ENCODE measurements around the gene CHN2.

CHN2 gene

DNA sequence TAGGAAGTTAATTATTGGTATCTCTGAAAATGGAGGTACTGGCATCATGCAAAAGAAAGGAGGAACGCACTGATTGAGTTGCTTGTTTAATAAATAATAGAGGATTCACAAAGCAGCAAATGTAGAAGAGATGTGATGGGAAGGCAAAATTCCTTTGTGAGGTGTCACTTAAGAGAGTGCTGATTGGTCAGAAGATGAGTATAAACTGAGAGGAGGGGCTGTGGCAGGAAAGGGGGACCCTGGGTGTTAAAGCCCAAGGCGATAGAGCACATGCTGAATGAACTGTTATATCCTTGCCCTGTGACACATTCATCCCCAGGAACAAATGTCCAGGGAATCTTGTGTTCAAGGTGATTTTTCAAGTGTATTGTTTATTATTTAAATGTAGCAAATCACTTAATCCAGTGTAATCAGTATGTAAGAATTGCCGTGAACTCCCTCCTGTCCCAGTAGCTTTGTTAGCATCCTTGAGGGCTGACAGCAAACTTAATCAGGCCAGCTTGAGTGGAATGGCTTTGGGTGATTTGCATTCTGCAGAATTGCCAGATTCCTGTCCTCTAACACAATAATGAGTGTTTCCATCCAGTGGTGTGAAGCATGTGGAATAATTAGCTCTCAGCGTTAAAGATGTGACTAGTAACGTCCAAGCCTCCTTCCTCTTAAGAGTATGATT lies 111.9 kb downstream of the CHN2 start:
- Histone ChIP-seq H3K27ac (no peak overlapping the region), H3K27me3 (ENCODE audit: insufficient read depth, low read depth, severe bottlenecking) (no peaks in the 10 kb centered on the region), H3K36me3 (no peaks in the 10 kb centered on the region), H3K4me3 (ENCODE audit: low read depth, low read length) (no peak overlapping the region), H3K9me3 (ENCODE audit: severe bottlenecking) (no peaks in the 10 kb centered on the region)
- TF ChIP-seq, protein P1, sequence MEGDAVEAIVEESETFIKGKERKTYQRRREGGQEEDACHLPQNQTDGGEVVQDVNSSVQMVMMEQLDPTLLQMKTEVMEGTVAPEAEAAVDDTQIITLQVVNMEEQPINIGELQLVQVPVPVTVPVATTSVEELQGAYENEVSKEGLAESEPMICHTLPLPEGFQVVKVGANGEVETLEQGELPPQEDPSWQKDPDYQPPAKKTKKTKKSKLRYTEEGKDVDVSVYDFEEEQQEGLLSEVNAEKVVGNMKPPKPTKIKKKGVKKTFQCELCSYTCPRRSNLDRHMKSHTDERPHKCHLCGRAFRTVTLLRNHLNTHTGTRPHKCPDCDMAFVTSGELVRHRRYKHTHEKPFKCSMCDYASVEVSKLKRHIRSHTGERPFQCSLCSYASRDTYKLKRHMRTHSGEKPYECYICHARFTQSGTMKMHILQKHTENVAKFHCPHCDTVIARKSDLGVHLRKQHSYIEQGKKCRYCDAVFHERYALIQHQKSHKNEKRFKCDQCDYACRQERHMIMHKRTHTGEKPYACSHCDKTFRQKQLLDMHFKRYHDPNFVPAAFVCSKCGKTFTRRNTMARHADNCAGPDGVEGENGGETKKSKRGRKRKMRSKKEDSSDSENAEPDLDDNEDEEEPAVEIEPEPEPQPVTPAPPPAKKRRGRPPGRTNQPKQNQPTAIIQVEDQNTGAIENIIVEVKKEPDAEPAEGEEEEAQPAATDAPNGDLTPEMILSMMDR (IDR thresholded peaks at IDR 0.05; ENCODE audit: low read depth, low read length): no peak
- no peak for DNase-seq

DNA sequence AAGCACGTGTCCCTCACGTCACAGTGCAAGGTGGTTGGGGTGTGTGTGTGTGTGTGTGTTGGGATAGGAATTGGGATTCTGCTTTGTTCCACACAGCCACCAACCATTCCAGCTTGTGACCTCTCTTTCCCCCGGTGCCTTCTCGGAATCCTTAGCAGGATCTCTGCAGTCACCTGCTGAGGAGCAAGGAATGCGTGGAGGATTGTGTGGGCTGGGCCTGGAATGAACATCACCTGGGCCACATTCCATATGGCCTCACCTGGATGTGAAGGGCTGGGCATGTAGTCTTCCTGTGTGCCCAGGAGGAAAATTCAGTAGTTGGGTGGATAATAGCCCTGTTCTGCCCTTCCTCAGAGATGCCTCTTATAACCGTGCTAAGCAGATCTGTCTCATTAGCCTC lies 113.8 kb downstream of the CHN2 start:
- no peak overlapping the region for H3K4me3 ChIP-seq (ENCODE audit: low read depth, low read length)
- no peaks in the 10 kb centered on the region for H3K36me3 ChIP-seq
- DNase-seq: no peak
- no peak overlapping the region for H3K27ac ChIP-seq
- TF ChIP-seq, protein P1 (IDR thresholded peaks at IDR 0.05; ENCODE audit: low read depth, low read length): no peak
- no peaks in the 10 kb centered on the region for H3K9me3 ChIP-seq (ENCODE audit: severe bottlenecking)
- H3K27me3 ChIP-seq (ENCODE audit: insufficient read depth, low read depth, severe bottlenecking): no peaks in the 10 kb centered on the region

DNA sequence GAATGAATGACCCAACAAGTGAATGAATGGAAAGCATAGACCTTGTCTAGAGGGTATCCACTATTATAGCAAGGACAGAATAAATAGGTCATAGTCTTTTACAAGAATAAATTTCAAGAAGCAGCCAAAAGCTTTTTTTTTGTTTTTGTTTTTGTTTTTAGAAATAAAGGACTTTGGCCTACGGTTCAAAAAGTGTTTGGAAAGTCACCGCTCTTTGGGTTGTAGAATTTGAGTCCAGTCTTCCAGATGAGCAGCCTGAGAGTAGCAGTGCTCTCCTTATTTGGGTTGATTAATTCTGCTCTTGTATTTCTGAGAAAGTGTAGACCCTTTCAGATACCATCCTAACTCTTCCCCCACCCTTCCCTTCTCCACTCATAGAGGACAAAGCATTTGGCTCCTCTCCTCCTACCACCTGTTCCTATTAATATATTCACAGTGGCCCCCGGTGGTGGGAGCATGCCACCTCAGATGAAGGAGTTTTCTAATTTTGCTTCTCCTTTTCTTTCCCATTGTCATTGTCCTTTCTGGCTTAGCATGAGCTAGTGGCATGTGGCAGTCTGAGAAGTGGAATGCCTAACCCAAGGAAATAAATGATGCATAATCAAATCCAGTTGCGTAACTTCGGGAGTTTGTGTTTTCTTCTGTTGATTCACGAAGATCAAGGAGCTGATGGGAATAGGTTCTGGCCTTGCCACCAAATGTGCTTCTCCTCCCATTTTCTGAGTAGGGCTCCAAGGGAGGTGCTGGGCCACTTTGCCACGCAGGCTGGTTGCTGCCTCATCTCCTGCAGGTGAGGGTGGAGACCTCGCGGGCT lies 114.7 kb downstream of the CHN2 start:
- Histone ChIP-seq H3K9me3 (ENCODE audit: severe bottlenecking) (no peaks in the 10 kb centered on the region), H3K27ac (no peak overlapping the region), H3K27me3 (ENCODE audit: insufficient read depth, low read depth, severe bottlenecking) (no peaks in the 10 kb centered on the region), H3K4me3 (ENCODE audit: low read depth, low read length) (no peak overlapping the region), H3K36me3 (no peaks in the 10 kb centered on the region)
- peak; percentile 37 for DNase-seq
- TF ChIP-seq, protein P1 (IDR thresholded peaks at IDR 0.05; ENCODE audit: low read depth, low read length): peak; percentile 46

DNA sequence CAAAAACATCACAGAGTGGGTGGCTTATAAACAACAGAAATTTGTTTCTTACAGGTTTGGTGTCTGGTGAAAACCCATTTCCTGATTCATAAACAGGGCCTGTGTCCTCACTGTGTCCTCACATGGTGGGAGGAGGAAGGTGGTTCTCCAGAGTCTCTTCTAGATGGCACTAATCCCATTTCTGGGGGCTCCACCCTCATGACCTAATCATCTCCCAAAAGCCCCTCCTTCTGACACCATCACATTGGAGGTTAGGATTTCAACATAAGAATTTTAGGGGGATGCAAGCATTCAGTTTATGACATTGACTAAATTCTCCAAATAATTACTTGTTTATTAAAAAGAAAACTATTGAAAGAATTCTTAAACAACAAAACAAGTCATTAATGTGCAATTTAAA lies 116.0 kb downstream of the CHN2 start:
- no peaks in the 10 kb centered on the region for H3K9me3 ChIP-seq (ENCODE audit: severe bottlenecking)
- TF ChIP-seq, protein P1 (IDR thresholded peaks at IDR 0.05; ENCODE audit: low read depth, low read length): no peak
- H3K27ac ChIP-seq: no peak overlapping the region
- no peaks in the 10 kb centered on the region for H3K36me3 ChIP-seq
- no peak for DNase-seq
- no peaks in the 10 kb centered on the region for H3K27me3 ChIP-seq (ENCODE audit: insufficient read depth, low read depth, severe bottlenecking)
- no peak overlapping the region for H3K4me3 ChIP-seq (ENCODE audit: low read depth, low read length)

DNA sequence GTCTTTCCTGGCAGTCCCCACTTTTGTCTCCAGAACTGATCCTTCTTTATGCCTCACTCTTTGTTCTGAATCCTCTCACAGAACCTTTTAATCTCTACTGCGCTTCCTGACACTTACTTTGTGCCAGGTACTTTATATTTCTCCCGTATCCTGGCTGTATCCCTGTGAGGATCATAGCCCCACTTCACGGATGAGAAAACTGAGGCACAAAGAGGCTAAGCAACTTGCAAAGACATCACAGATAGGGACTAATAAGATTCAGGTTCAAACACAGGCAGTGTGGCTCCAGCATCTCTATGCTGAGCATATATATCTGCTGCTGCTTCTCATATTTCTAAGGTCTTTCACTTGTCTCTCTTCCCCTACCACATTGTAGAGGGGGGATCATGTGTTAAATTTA lies 116.7 kb downstream of the CHN2 start:
- TF ChIP-seq, protein P1 (IDR thresholded peaks at IDR 0.05; ENCODE audit: low read depth, low read length): no peak
- Histone ChIP-seq H3K9me3 (ENCODE audit: severe bottlenecking) (no peaks in the 10 kb centered on the region), H3K36me3 (no peaks in the 10 kb centered on the region), H3K27me3 (ENCODE audit: insufficient read depth, low read depth, severe bottlenecking) (no peaks in the 10 kb centered on the region), H3K27ac (no peak overlapping the region), H3K4me3 (ENCODE audit: low read depth, low read length) (no peak overlapping the region)
- no peak for DNase-seq

Data from WERI-Rb-1 (cell line).